GM23248 (cell line): Measurements from ENCODE around the gene C19orf67.

Experiments used
- EZH2 ChIP-seq: fragments of 200-600 bp; sonication (generic); IDR thresholded peaks from 2 replicates; pipeline ENCODE4 v1.6.1; 2018; ENCODE audit warnings: antibody characterized with exemption, mild to moderate bottlenecking; ENCODE audit not compliant: insufficient read depth, poor library complexity, severe bottlenecking
- EZH2phosphoT487 ChIP-seq: fragments of 200-600 bp; sonication (generic); IDR thresholded peaks from 2 replicates; pipeline ENCODE4 v1.6.1; 2018; ENCODE audit warnings: antibody characterized with exemption, moderate library complexity, mild to moderate bottlenecking, low read depth; ENCODE audit not compliant: insufficient read depth

DNA sequence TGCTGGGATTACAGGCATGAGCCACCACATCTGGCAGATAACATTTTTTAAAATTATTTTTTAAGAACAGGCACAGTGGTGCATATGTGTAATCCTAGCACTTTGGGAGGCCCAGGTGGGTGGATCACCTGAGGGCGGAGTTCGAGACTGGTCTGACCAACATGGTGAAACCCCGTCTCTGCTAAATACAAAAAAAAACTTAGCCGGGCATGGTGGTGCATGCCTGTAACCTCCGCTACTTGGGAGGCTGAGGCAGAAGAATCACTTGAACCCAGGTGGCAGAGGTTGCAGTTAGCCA, 23.1 kb downstream of the C19orf67 start:
- TF ChIP-seq EZH2 (no peak), EZH2phosphoT487 (no peak)
